B cell (primary cell): ENCODE results near the gene SYNE1. TPM values are rescaled to one million over a fixed set of nuclear protein-coding genes. Genes with fewer than 3 reads are reported as not detected.

Experiments
- ATAC-seq: fragments of 200-7000 bp; cut with Tn5 transposase; one replicate; pipeline ENCODE4 v1.10.0; 2021; ENCODE audit warnings: low read depth, mild to moderate bottlenecking, moderate number of reproducible peaks, moderate library complexity
- CTCF ChIA-PET: fragments of 350-600 bp; sonication (Branson Sonifier 250); formaldehyde crosslinking; loops from one replicate; lab custom pipeline; 2021; ENCODE audit warnings: antibody characterized with exemption, inconsistent platforms; lab: Charles Lee
- POLR2A ChIA-PET: fragments of 350-600 bp; sonication (Branson Sonifier 250); formaldehyde crosslinking; loops from one replicate; lab custom pipeline; 2021; ENCODE audit warnings: antibody characterized with exemption; lab: Charles Lee
- DNase-seq: peaks from one replicate; pipeline ENCODE4 v3.0.0; 2013
- H2AFZ ChIP-seq: 2 replicates; pipeline ENCODE4 v1.6.1; 2012; ENCODE audit warnings: mild to moderate bottlenecking, low read depth, low read length; ENCODE audit not compliant: insufficient read depth, poor library complexity, severe bottlenecking
- H3K27ac ChIP-seq, 2 donors: 1 replicate in 1 of 2; 2 replicates in 1 of 2; pipeline ENCODE4 v1.5.1; 2012 to 2013; ENCODE audit warnings: low read length in 2 of 2, mild to moderate bottlenecking in 2 of 2, moderate library complexity in 1 of 2
- H3K27me3 ChIP-seq, 4 experiments: fragments of 200-600 bp in 1 of 4; sonication (generic) in 1 of 4; replicated peaks in 1 of 4; 1 replicate in 2 of 4; 2 replicates in 2 of 4; pipeline versions ENCODE4 v1.6.1 to v1.7.0; 2013 to 2016; ENCODE audit warnings: low read length in 3 of 4, mild to moderate bottlenecking in 2 of 4, mixed read lengths in 1 of 4, moderate library complexity in 1 of 4; ENCODE audit not compliant: insufficient read depth in 4 of 4, control insufficient read depth in 3 of 4; ENCODE audit errors: control extremely low read depth in 1 of 4
- H3K36me3 ChIP-seq, 2 experiments: replicated peaks in 1 of 2; 1 replicate in 1 of 2; 2 replicates in 1 of 2; pipeline versions ENCODE4 v1.6.1 to v1.7.1; 2013; ENCODE audit warnings: low read length in 1 of 2; ENCODE audit not compliant: insufficient read depth in 2 of 2, control insufficient read depth in 1 of 2; ENCODE audit errors: control extremely low read depth in 1 of 2, extremely low read depth in 1 of 2
- H3K4me1 ChIP-seq, 2 donors: fragments of 200-600 bp in 1 of 2; sonication (generic) in 1 of 2; 1 replicate in 1 of 2; 2 replicates in 1 of 2; pipeline versions ENCODE4 v1.5.1 to v1.6.1; 2013 to 2017; ENCODE audit warnings: low read length in 2 of 2; ENCODE audit not compliant: control insufficient read depth in 2 of 2, insufficient read depth in 2 of 2
- H3K4me2 ChIP-seq: replicated peaks from 2 replicates; pipeline ENCODE3; 2012; ENCODE audit warnings: mild to moderate bottlenecking, low read depth, low read length; ENCODE audit not compliant: poor library complexity, severe bottlenecking
- H3K4me3 ChIP-seq, 5 experiments: fragments of 200-600 bp in 1 of 5; sonication (generic) in 1 of 5; 1 replicate in 3 of 5; 2 replicates in 2 of 5; pipeline versions ENCODE4 v1.5.1 to v1.7.0; 2011 to 2016; ENCODE audit warnings: low read length in 4 of 5, mild to moderate bottlenecking in 4 of 5, low read depth in 2 of 5, control low read depth in 1 of 5, moderate library complexity in 1 of 5; ENCODE audit not compliant: insufficient read depth in 1 of 5; ENCODE audit errors: control extremely low read depth in 1 of 5, extremely low read depth in 1 of 5
- H3K79me2 ChIP-seq: fragments of 200-600 bp; sonication (generic); one replicate; pipeline ENCODE4 v1.6.0; 2016; ENCODE audit warnings: low read length; ENCODE audit not compliant: control insufficient read depth, insufficient read depth
- H3K9ac ChIP-seq: fragments of 200-600 bp; sonication (generic); 2 replicates; pipeline ENCODE4 v1.6.1; 2017; ENCODE audit warnings: mild to moderate bottlenecking, low read length, moderate library complexity
- H3K9me3 ChIP-seq, 3 donors: one replicate each; pipeline versions ENCODE4 v1.6.1 to v1.7.1; 2013; ENCODE audit warnings: low read length in 2 of 3; ENCODE audit not compliant: control insufficient read depth in 2 of 3, insufficient read depth in 1 of 3; ENCODE audit errors: control extremely low read depth in 1 of 3
- H4K20me1 ChIP-seq: 2 replicates; pipeline ENCODE4 v1.6.0; 2012; ENCODE audit warnings: mild to moderate bottlenecking, low read length; ENCODE audit not compliant: insufficient read depth, control insufficient read depth, poor library complexity, severe bottlenecking
- H3K27ac Mint-ChIP-seq: one replicate; pipeline ENCODE4 v1.8.0; 2021; ENCODE audit warnings: mixed read lengths
- H3K27me3 Mint-ChIP-seq: one replicate; pipeline ENCODE4 v1.8.0; 2021; ENCODE audit warnings: mixed read lengths
- H3K4me1 Mint-ChIP-seq: one replicate; pipeline ENCODE4 v1.8.0; 2021; ENCODE audit warnings: mixed read lengths
- H3K4me3 Mint-ChIP-seq: one replicate; pipeline ENCODE4 v1.8.0; 2021; ENCODE audit warnings: mixed read lengths
- H3K9me3 Mint-ChIP-seq: one replicate; pipeline ENCODE4 v1.8.0; 2022; ENCODE audit warnings: mixed read lengths; ENCODE audit not compliant: insufficient read depth
- CTCF ChIP-seq: fragments of 200-600 bp; IDR thresholded peaks from one replicate; pipeline ENCODE4 v1.8.0; 2022; ENCODE audit warnings: antibody characterized with exemption, mild to moderate bottlenecking
- EZH2 ChIP-seq: IDR thresholded peaks from 2 replicates; pipeline ENCODE4 v1.6.1; 2012; ENCODE audit warnings: borderline replicate concordance, low read depth, mild to moderate bottlenecking, moderate library complexity, low read length; ENCODE audit not compliant: insufficient read depth, poor library complexity, severe bottlenecking
- whole genome bisulfite sequencing: methylation state at CpG from one replicate; pipeline ENCODE4 v1.1.5; 2013; ENCODE audit warnings: missing lambda C conversion rate; ENCODE audit not compliant: insufficient coverage; 5-methylcytosine and 5-hydroxymethylcytosine counted together
- intact Hi-C: fragments of 100-400 bp; cut with micrococcal nuclease; formaldehyde crosslinking; loops from one replicate; pipeline ENCODE4 v1.10.0; 2022
- polyA plus RNA-seq: library from polyadenylated mRNA; depleted of rRNA; stranded (reverse); fragments of >200 nt; gene quantifications from 2 replicates; pipeline ENCODE4 v1.2.3, GENCODE V29; 2012
- total RNA-seq, 2 donors: library from RNA; stranded (reverse); fragments of 120-200 nt in 1 of 2; gene quantifications; 1 replicate in 1 of 2; 2 replicates in 1 of 2; pipeline versions ENCODE4 v1.2.3 to v1.2.4, GENCODE V29; 2013 to 2022

Gene SYNE1
- total and polyA plus RNA-seq, 2 donors (not counting 1 experiment from before 2014, with no cell fraction given): 49.2 to 108 TPM

DNA sequence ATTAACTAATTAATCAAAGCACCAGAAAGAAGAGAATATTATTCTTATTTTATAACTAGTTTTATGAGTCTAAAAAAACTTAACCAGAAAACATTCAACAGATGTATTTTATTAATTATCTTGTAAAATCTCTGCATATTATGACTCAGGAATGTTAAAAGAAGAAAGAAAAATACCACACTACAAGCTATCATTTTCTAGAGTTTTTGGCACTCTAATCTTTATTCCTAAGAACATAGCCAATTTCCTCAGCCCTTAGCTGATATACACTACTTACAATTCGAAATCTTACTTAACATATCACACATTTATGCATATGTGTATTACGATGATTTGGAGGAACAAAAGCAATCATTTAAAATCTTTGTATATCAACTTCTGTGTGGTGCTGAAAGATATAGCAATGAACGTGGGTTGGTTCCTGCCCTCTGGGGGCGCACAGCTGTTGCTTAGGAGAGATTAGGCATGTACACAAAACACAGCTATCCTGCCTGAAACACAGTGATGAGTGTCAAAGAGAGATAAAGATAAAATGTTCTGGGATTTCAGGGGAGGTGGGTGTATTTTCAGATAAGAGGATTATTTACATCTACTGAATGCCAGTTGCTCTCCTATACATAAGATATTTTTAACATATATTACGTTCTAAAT is 404.5 kb downstream of the SYNE1 start:
- TF ChIP-seq EZH2 (no peak), CTCF (no peak)
- no peaks in the 10 kb centered on the region for H3K27me3 ChIP-seq
- H3K27ac ChIP-seq: no peak overlapping the region
- no CpG with 5 or more reads among the region's 5 CpGs for WGBS
- no peak overlapping the region for H2AFZ ChIP-seq
- CTCF ChIA-PET: interaction anchor here (0.5 kb wide), 1 partner anchor 93 kb away, joined by 3 read pairs; no protein-coding TSS in a partner anchor
- H3K79me2 ChIP-seq: no peaks in the 10 kb centered on the region
- no peak overlapping the region for H3K9ac ChIP-seq
- DNase-seq: no peak
- no peaks in the 10 kb centered on the region for H3K9me3 ChIP-seq
- no peak overlapping the region for H3K4me3 Mint-ChIP-seq
- H3K4me1 ChIP-seq: no peaks in the 10 kb centered on the region
- peaks cover 13 to 54% of the 10 kb centered on the region in 2 experiments for H3K36me3 ChIP-seq
- intact Hi-C loops: no loop called here
- H3K9me3 Mint-ChIP-seq: no peaks in the 10 kb centered on the region
- H3K27ac Mint-ChIP-seq: no peak overlapping the region
- no peaks in the 10 kb centered on the region for H4K20me1 ChIP-seq
- no peak for ATAC-seq
- POLR2A ChIA-PET: no interaction called here
- no peak overlapping the region for H3K4me3 ChIP-seq
- no peaks in the 10 kb centered on the region for H3K4me1 Mint-ChIP-seq
- H3K4me2 ChIP-seq: no peak overlapping the region
- H3K27me3 Mint-ChIP-seq: no peaks in the 10 kb centered on the region

- H3K27me3 Mint-ChIP-seq: no peaks in the 10 kb centered on the region
- Histone ChIP-seq H3K79me2 (no peaks in the 10 kb centered on the region), H2AFZ (no peak overlapping the region), H3K27ac (no peak overlapping the region), H3K4me2 (no peak overlapping the region), H3K9me3 (no peaks in the 10 kb centered on the region), H3K9ac (no peak overlapping the region), H3K4me1 (no peaks in the 10 kb centered on the region), H3K36me3 (peaks cover 16 to 44% of the 10 kb centered on the region in 2 experiments), H4K20me1 (no peaks in the 10 kb centered on the region), H3K4me3 (no peak overlapping the region), H3K27me3 (no peaks in the 10 kb centered on the region)
- ChIA-PET POLR2A (no interaction called here), CTCF (no interaction called here)
- H3K9me3 Mint-ChIP-seq: no peaks in the 10 kb centered on the region
- TF ChIP-seq CTCF: no peak
- no peak for TF ChIP-seq EZH2
- H3K4me3 Mint-ChIP-seq: no peak overlapping the region
- ATAC-seq (no peak), DNase-seq (no peak)
- intact Hi-C loops: no loop called here
- WGBS: 60% methylated on average over 1 of the region's 4 CpGs
- H3K4me1 Mint-ChIP-seq: no peaks in the 10 kb centered on the region
- H3K27ac Mint-ChIP-seq: no peak overlapping the region
These were observed 407.8 kb downstream of the SYNE1 start for GRCh38 chr6:152229330-152229729.
